Sigmoid colon (tissue), 7 donors: ENCODE results near the gene ELMO1. TPM values are rescaled to one million over a fixed set of nuclear protein-coding genes. Genes with fewer than 3 reads are reported as not detected.

Experiments used
- DNase-seq: peaks from one replicate; pipeline ENCODE4 v3.0.0-alpha.2; 2019
- H3K27ac ChIP-seq, 4 donors: fragments of 200-600 bp; sonication (generic); one replicate each; pipeline ENCODE4 v1.5.1; 2016 to 2019; ENCODE audit warnings: mild to moderate bottlenecking in 1 of 4
- H3K27me3 ChIP-seq, 3 donors: fragments of 200-600 bp; sonication (generic); one replicate each; pipeline ENCODE4 v1.5.1; 2019; ENCODE audit warnings: mild to moderate bottlenecking in 1 of 3
- H3K36me3 ChIP-seq, 4 donors: fragments of 200-600 bp; sonication (generic); one replicate each; pipeline ENCODE4 v1.5.1; 2016 to 2019
- H3K4me1 ChIP-seq, 4 donors: fragments of 200-600 bp; sonication (generic); one replicate each; pipeline ENCODE4 v1.5.1; 2017 to 2019
- H3K4me3 ChIP-seq, 4 donors: fragments of 200-600 bp; sonication (generic); one replicate each; pipeline ENCODE4 v1.5.1; 2017 to 2019; ENCODE audit warnings: mild to moderate bottlenecking in 2 of 4, moderate library complexity in 1 of 4
- H3K9me3 ChIP-seq, 4 donors: fragments of 200-600 bp in 3 of 4; sonication (generic) in 3 of 4; one replicate each; pipeline versions ENCODE4 v1.5.1 to v1.6.1; 2013 to 2019
- CTCF ChIP-seq, 4 experiments: fragments of 450-650 bp in 3 of 4; fragments of 200-600 bp in 1 of 4; IDR thresholded peaks; one replicate each; pipeline ENCODE4 v1.5.1; 2016 to 2019; ENCODE audit warnings: antibody characterized with exemption in 4 of 4, mild to moderate bottlenecking in 3 of 4, moderate library complexity in 2 of 4
- EP300 ChIP-seq, 4 donors: sonication (generic); formaldehyde crosslinking; IDR thresholded peaks; one replicate each; pipeline ENCODE4 v1.6.1; 2017; ENCODE audit warnings: antibody characterized with exemption in 4 of 4
- POLR2A ChIP-seq, 2 donors: fragments of 450-650 bp; IDR thresholded peaks; one replicate each; pipeline ENCODE4 v1.6.1; 2016; ENCODE audit warnings: antibody characterized with exemption in 2 of 2, mild to moderate bottlenecking in 2 of 2, moderate library complexity in 2 of 2
- POLR2AphosphoS5 ChIP-seq, 4 donors: sonication (generic); formaldehyde crosslinking; IDR thresholded peaks; one replicate each; pipeline ENCODE4 v1.6.1; 2017; ENCODE audit warnings: antibody characterized with exemption in 4 of 4
- WGBS, 2 donors: extraction: QIAGEN DNeasy Blood & Tissue Kit; methylation state at CpG; one replicate each; pipeline ENCODE4 v1.1.7; 2013; 5-methylcytosine and 5-hydroxymethylcytosine counted together
- intact Hi-C: fragments of 100-400 bp; cut with DNase I; formaldehyde crosslinking; loops from one replicate; pipeline ENCODE4 v1.15.1; 2023
- polyA plus RNA-seq, 3 donors: library from polyadenylated mRNA; stranded (reverse); fragments of 200-250 nt; gene quantifications; one replicate each; pipeline ENCODE4 v1.2.3, GENCODE V29; 2013
- total RNA-seq, 4 donors: library from RNA; depleted of rRNA; stranded (reverse); fragments of >200 nt; gene quantifications; one replicate each; pipeline ENCODE4 v1.1.0, GENCODE V29; 2016
- donor health status: healthy with polysubstance abuse.
- donor health status: Bipolar disorder and iron deficiency.
- donor health status: healthy.

ELMO1 gene
- total and polyA plus RNA-seq, 7 donors, result 2.3 to 63.1 (median 33.9) TPM

GRCh38 chr7:36960105-36960504 is 488.6 kb downstream of the ELMO1 start:
- 93 to 98% methylated on average over 1 of the region's 1 CpG for WGBS, 2 donors

GRCh38 chr7:36958111-36958733 is 490.4 kb downstream of the ELMO1 start:
- WGBS, 2 donors, result 41 to 69% methylated on average over 4 of the region's 4 CpGs
- no peak for DNase-seq
- no peak overlapping the region for H3K27ac ChIP-seq
- intact Hi-C loops, result no loop called here
- no peak overlapping the region for H3K4me3 ChIP-seq
- TF ChIP-seq EP300 (IDR thresholded peaks at IDR 0.05), result no peak
- no peak for TF ChIP-seq POLR2AphosphoS5 (IDR thresholded peaks at IDR 0.05)
- no peak for TF ChIP-seq CTCF (IDR thresholded peaks at IDR 0.05)
- no peak for TF ChIP-seq POLR2A (IDR thresholded peaks at IDR 0.05)
- H3K27me3 ChIP-seq, result no peaks in the 10 kb centered on the region
- H3K4me1 ChIP-seq, result peaks cover 0 to 7% (median 0%) of the 10 kb centered on the region in 4 donors
- H3K9me3 ChIP-seq, result no peaks in the 10 kb centered on the region
- H3K36me3 ChIP-seq, result no peaks in the 10 kb centered on the region

More at GRCh38 chr7:36960105-36960504, 488.6 kb downstream of the ELMO1 start:
- H3K4me1 ChIP-seq, result peaks cover 0 to 7% (median 0%) of the 10 kb centered on the region in 4 donors
- H3K36me3 ChIP-seq, result no peaks in the 10 kb centered on the region
- no peak overlapping the region for H3K27ac ChIP-seq
- intact Hi-C loops, result no loop called here
- no peak overlapping the region for H3K4me3 ChIP-seq
- H3K27me3 ChIP-seq, result no peaks in the 10 kb centered on the region
- no peaks in the 10 kb centered on the region for H3K9me3 ChIP-seq
- no peak for TF ChIP-seq CTCF (IDR thresholded peaks at IDR 0.05)
- no peak for TF ChIP-seq POLR2A (IDR thresholded peaks at IDR 0.05)
- TF ChIP-seq POLR2AphosphoS5 (IDR thresholded peaks at IDR 0.05), result no peak
- no peak for TF ChIP-seq EP300 (IDR thresholded peaks at IDR 0.05)
- DNase-seq, result no peak

- WGBS, 2 donors, result 82 to 91% methylated on average over 3 of the region's 3 CpGs
- DNase-seq, result no peak
- no peak overlapping the region for H3K27ac ChIP-seq
- TF ChIP-seq EP300 (IDR thresholded peaks at IDR 0.05), result no peak
- TF ChIP-seq CTCF (IDR thresholded peaks at IDR 0.05), result no peak
- TF ChIP-seq POLR2AphosphoS5 (IDR thresholded peaks at IDR 0.05), result no peak
- no peak for TF ChIP-seq POLR2A (IDR thresholded peaks at IDR 0.05)
- no peaks in the 10 kb centered on the region for H3K36me3 ChIP-seq
- intact Hi-C loops, result no loop called here
- peaks cover 0 to 7% (median 0%) of the 10 kb centered on the region in 4 donors for H3K4me1 ChIP-seq
- H3K4me3 ChIP-seq, result no peak overlapping the region
- H3K27me3 ChIP-seq, result no peaks in the 10 kb centered on the region
- H3K9me3 ChIP-seq, result no peaks in the 10 kb centered on the region
These were observed 491.0 kb downstream of the ELMO1 start for GRCh38 chr7:36957620-36958019.

GRCh38 chr7:36956814-36957213 is 491.9 kb downstream of the ELMO1 start:
- H3K4me1 ChIP-seq, result peaks cover 0 to 2% (median 0%) of the 10 kb centered on the region in 4 donors
- no peak overlapping the region for H3K4me3 ChIP-seq
- intact Hi-C loops, result no loop called here
- no peaks in the 10 kb centered on the region for H3K9me3 ChIP-seq
- DNase-seq, result no peak
- H3K36me3 ChIP-seq, result no peaks in the 10 kb centered on the region
- 98% methylated on average over 6 of the region's 6 CpGs for WGBS, 2 donors
- TF ChIP-seq CTCF (IDR thresholded peaks at IDR 0.05) (no peak), EP300 (IDR thresholded peaks at IDR 0.05) (no peak), POLR2A (IDR thresholded peaks at IDR 0.05) (no peak), POLR2AphosphoS5 (IDR thresholded peaks at IDR 0.05) (no peak)
- H3K27me3 ChIP-seq, result no peaks in the 10 kb centered on the region
- no peak overlapping the region for H3K27ac ChIP-seq
